OCI-LY3 (cell line): ENCODE measurements around the gene FANCC.
A peak's percentile ranks its signal among the peaks of the same experiment; 100 is the strongest.

Experiments
- CTCF ChIP-seq: fragments of 200-600, 300-600 bp; sonication (generic); IDR thresholded peaks from 2 replicates; pipeline ENCODE4 v1.5.1; 2014; ENCODE audit warnings: antibody characterized with exemption, low read length, low read depth
- EZH2phosphoT487 ChIP-seq: fragments of 200-600 bp; shearing (Covaris generic); IDR thresholded peaks from 2 replicates; pipeline ENCODE4 v1.6.1; 2018; ENCODE audit warnings: antibody characterized with exemption, mixed run types, low read depth

- TF ChIP-seq CTCF (peak; percentile 39), EZH2phosphoT487 (no peak)
These were observed 229.8 kb downstream of the FANCC start for GRCh38 chr9:95087659-95088242.
